NCI-H146 treated with DMSO at 0.1 percent for 48 hours (cell line): ENCODE measurements around the gene SERPINB8.
A peak's percentile ranks its signal among the peaks of the same experiment; 100 is the strongest.

Experiments used
- DNase-seq: peaks from one replicate; lab custom pipeline; 2025; ENCODE audit not compliant: unreplicated experiment; lab: John Stamatoyannopoulos, UW

The SERPINB8 gene

GRCh38 chr18:63963615-63964256 is 6.1 kb upstream of the SERPINB8 start:
- peak; percentile 76 for DNase-seq

GRCh38 chr18:63964908-63965307 is 5.0 kb upstream of the SERPINB8 start:
- no peak for DNase-seq

- DNase-seq: no peak
Observed at GRCh38 chr18:63965716-63966330, 4.1 kb upstream of the SERPINB8 start.

GRCh38 chr18:63970809-63971205 is 926 bp downstream of the SERPINB8 start:
- DNase-seq: peak; percentile 93

- peak; percentile 88 for DNase-seq
Observed at GRCh38 chr18:63971320-63972001, 1.6 kb downstream of the SERPINB8 start.

- DNase-seq: peak; percentile 69
Observed at GRCh38 chr18:63972002-63972376, 2.1 kb downstream of the SERPINB8 start.

GRCh38 chr18:63974991-63975390 is 5.1 kb downstream of the SERPINB8 start:
- peak; percentile 30 for DNase-seq

- DNase-seq: no peak
Observed at GRCh38 chr18:63975628-63976027, 5.7 kb downstream of the SERPINB8 start.

- no peak for DNase-seq
Observed at GRCh38 chr18:63977040-63977439, 7.2 kb downstream of the SERPINB8 start.

- DNase-seq: peak; percentile 79
Observed at GRCh38 chr18:63979409-63979920, 9.6 kb downstream of the SERPINB8 start.

GRCh38 chr18:63980027-63980426 is 10.1 kb downstream of the SERPINB8 start:
- DNase-seq: no peak

- no peak for DNase-seq
Observed at GRCh38 chr18:63980896-63981460, 11.1 kb downstream of the SERPINB8 start.

GRCh38 chr18:63981719-63982118 is 11.8 kb downstream of the SERPINB8 start:
- no peak for DNase-seq

- DNase-seq: no peak
Observed at GRCh38 chr18:63982361-63982760, 12.5 kb downstream of the SERPINB8 start.

GRCh38 chr18:63986885-63987284 is 17.0 kb downstream of the SERPINB8 start:
- no peak for DNase-seq

- DNase-seq: no peak
Observed at GRCh38 chr18:63987743-63988142, 17.9 kb downstream of the SERPINB8 start.

- DNase-seq: no peak
Observed at GRCh38 chr18:63992751-63993150, 22.9 kb downstream of the SERPINB8 start.

- no peak for DNase-seq
Observed at GRCh38 chr18:63994783-63995399, 25.0 kb downstream of the SERPINB8 start.

- DNase-seq: no peak
Observed at GRCh38 chr18:63997041-63997440, 27.2 kb downstream of the SERPINB8 start.

- no peak for DNase-seq
Observed at GRCh38 chr18:63997606-63998005, 27.7 kb downstream of the SERPINB8 start.

- peak; percentile 93 for DNase-seq
Observed at GRCh38 chr18:63999871-64000270, 30.0 kb downstream of the SERPINB8 start.
